HFFc6 (cell line): ENCODE results near the gene SPACA5. TPM values are rescaled to one million over a fixed set of nuclear protein-coding genes. Genes with fewer than 3 reads are reported as not detected.
A peak's percentile ranks its signal among the peaks of the same experiment; 100 is the strongest.
"Not testable (repeated sequence)": the region's sequence is repeated elsewhere in the genome, so short reads cannot be mapped to it uniquely, and the experiment has no call there.

Experiments used
- DNase-seq: peaks from one replicate; pipeline ENCODE4 v3.0.0-alpha.2; 2018
- H3K27ac Mint-ChIP-seq: 2 replicates; pipeline ENCODE4 v1.8.0; 2020; ENCODE audit warnings: mild to moderate bottlenecking, mixed read lengths
- H3K27me3 Mint-ChIP-seq: 2 replicates; pipeline ENCODE4 v1.8.0; 2021; ENCODE audit warnings: mild to moderate bottlenecking, moderate library complexity, mixed read lengths; ENCODE audit not compliant: insufficient read depth
- H3K36me3 Mint-ChIP-seq: 2 replicates; pipeline ENCODE4 v1.8.0; 2021; ENCODE audit warnings: low read depth, mixed read lengths
- H3K4me1 Mint-ChIP-seq: 2 replicates; pipeline ENCODE4 v1.8.0; 2020; ENCODE audit warnings: low read depth, mixed read lengths
- H3K4me3 Mint-ChIP-seq: 2 replicates; pipeline ENCODE4 v1.8.0; 2020; ENCODE audit warnings: mild to moderate bottlenecking, moderate library complexity, mixed read lengths
- H3K9me3 Mint-ChIP-seq: 2 replicates; pipeline ENCODE4 v1.8.0; 2020; ENCODE audit warnings: mild to moderate bottlenecking, mixed read lengths
- total RNA-seq, 6 experiments: library from RNA; stranded (reverse); fragmentation: NEBNext Ultra II Directional; extraction: Animal tissue kit (Norgen Biotek cat#: 25700); gene quantifications; 2 replicates in 1 of 6; 3 replicates in 5 of 6; pipeline ENCODE4 v1.2.3, GENCODE V29; 2021
- TF ChIP-seq, protein P1 (sequence below): fragments of 200-600 bp; sonication (generic); IDR thresholded peaks from 2 replicates; pipeline ENCODE4 v1.5.0; 2021; ENCODE audit warnings: antibody characterized with exemption, mild to moderate bottlenecking

Gene SPACA5
- total RNA-seq, 6 experiments from 2014 or later = not detected

DNA sequence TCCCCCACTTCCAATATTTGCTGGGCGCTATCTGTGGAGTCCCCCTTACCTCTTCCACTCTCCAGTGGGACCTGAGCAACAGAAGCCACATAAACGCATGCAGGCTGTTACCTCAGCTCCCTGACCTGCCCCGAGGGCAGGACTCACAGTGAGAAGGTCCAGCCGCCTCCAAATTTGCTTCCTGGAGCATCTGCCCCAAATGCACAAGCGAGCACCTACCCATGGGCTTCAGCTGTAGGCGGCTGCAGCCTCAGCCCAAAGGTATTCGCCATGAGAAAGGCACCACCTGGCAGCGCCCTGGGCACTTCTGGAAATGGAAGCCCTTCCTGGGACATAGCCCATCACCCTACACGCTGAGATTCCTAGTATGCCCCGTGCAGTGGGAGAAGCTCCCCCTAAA is 23.4 kb downstream of the SPACA5 start:
- Mint-ChIP-seq H3K27ac (no peak overlapping the region), H3K4me3 (no peak overlapping the region)
- TF ChIP-seq, protein P1, sequence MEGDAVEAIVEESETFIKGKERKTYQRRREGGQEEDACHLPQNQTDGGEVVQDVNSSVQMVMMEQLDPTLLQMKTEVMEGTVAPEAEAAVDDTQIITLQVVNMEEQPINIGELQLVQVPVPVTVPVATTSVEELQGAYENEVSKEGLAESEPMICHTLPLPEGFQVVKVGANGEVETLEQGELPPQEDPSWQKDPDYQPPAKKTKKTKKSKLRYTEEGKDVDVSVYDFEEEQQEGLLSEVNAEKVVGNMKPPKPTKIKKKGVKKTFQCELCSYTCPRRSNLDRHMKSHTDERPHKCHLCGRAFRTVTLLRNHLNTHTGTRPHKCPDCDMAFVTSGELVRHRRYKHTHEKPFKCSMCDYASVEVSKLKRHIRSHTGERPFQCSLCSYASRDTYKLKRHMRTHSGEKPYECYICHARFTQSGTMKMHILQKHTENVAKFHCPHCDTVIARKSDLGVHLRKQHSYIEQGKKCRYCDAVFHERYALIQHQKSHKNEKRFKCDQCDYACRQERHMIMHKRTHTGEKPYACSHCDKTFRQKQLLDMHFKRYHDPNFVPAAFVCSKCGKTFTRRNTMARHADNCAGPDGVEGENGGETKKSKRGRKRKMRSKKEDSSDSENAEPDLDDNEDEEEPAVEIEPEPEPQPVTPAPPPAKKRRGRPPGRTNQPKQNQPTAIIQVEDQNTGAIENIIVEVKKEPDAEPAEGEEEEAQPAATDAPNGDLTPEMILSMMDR = no peak

GRCh38 chrX:48030641-48031173 is 23.9 kb downstream of the SPACA5 start:
- not testable (repeated sequence) for H3K9me3 Mint-ChIP-seq, H3K4me3 Mint-ChIP-seq, H3K27ac Mint-ChIP-seq, H3K36me3 Mint-ChIP-seq, H3K27me3 Mint-ChIP-seq, DNase-seq, H3K4me1 Mint-ChIP-seq

More for the DNA sequence above, 23.4 kb downstream of the SPACA5 start:
- no peak for DNase-seq
- no peaks in the 10 kb centered on the region for H3K36me3 Mint-ChIP-seq
- peaks cover 6% of the 10 kb centered on the region for H3K4me1 Mint-ChIP-seq
- peaks cover 7% of the 10 kb centered on the region for H3K27me3 Mint-ChIP-seq
- H3K9me3 Mint-ChIP-seq = no peaks in the 10 kb centered on the region

- DNase-seq = no peak
- Mint-ChIP-seq H3K27me3 (peaks cover 3% of the 10 kb centered on the region), H3K36me3 (no peaks in the 10 kb centered on the region), H3K27ac (no peak overlapping the region), H3K9me3 (no peaks in the 10 kb centered on the region), H3K4me3 (no peak overlapping the region), H3K4me1 (no peaks in the 10 kb centered on the region)
- TF ChIP-seq, protein P1 = no peak
Measured at GRCh38 chrX:48035891-48036290, 29.1 kb downstream of the SPACA5 start.

DNA sequence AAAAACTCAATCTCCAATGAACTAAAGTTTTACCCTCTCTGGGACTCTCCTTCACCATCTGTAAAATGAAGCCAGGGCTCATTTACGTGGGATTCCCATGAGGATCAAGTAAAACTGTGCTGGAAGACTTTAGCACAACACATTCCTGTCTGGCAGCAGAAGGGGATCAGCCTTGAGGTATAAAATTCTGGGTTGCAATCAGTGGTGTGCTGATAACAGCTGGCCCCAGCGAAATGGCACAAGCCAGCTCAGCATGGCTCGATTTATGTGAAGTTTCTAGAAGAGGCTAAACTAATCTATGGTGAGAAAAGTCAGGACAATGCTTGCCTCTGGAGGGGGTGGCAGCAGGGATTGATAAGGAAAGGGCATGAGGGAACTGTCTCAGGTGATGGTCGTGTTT is 36.3 kb downstream of the SPACA5 start:
- Mint-ChIP-seq H3K4me3 (no peak overlapping the region), H3K4me1 (peaks cover 14% of the 10 kb centered on the region), H3K27me3 (peaks cover 5% of the 10 kb centered on the region; the same call in 1 of the 2 replicates), H3K36me3 (no peaks in the 10 kb centered on the region), H3K9me3 (no peaks in the 10 kb centered on the region), H3K27ac (no peak overlapping the region)
- TF ChIP-seq, protein P1 = no peak
- no peak for DNase-seq

DNA sequence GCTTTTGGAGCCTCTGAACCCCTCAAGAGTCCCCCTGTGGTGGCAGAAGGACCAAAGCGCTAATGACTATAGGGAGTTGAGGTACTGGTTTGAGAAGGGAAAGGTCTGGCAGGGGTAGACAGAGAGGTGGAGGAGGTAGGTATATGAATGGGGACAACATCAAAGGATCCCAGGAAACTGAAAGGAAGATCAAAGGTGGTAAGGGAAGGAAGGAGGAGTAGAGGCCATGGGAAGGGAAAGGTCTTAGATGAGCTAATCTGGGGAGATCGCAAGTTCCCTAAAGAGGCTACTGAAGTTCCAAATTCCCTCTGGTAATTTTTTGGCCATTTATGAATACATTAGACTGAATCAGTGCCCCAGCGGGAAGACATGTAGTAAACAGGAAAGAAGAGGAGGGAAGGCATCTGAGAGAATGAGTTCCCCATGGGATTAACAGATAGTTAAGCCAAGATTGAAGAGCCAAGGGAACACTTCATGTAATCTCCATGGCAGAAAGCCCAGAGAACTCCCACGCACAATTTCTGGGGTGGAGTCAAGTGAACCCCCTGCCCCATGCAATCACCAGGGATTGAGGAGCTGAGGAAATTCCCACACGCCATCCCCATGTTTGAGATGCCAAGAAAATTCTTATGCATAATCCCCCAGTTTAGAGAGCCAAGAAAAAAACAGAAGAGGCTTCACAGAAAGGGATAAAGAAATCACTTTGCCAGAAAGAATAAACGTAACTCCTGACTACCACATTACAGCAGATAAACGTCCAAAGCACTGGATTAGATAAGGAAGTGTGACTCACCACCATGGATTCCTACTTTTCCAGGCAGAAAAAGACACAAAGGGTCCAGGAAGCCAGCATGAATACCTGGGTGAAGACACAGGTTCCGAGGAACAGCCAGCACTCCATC is 38.9 kb downstream of the SPACA5 start:
- Mint-ChIP-seq H3K4me3 (peak overlapping the region; percentile 36), H3K27me3 (peaks cover 8% of the 10 kb centered on the region; the same call in 1 of the 2 replicates), H3K36me3 (no peaks in the 10 kb centered on the region), H3K4me1 (peaks cover 14% of the 10 kb centered on the region), H3K27ac (no peak overlapping the region), H3K9me3 (no peaks in the 10 kb centered on the region)
- TF ChIP-seq, protein P1 = no peak
- DNase-seq = peak; percentile 1

DNA sequence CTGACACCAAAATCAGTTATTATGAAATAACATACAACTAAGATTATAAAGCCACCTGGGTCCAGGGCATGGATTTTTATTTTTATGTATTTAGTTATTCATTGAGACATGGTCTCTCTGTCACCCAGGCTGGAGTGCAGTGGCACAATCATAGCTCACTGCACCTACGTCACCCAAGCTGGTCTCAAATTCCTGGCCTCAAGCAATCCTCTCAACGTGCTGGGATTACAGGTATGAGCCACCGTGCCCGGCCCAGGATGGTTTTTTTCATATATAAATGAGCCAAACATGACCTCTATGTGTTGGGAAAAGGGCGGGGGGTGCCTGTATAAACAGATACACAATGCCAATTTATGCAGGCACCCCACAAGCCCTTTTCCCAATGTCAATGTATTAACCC is 40.1 kb downstream of the SPACA5 start:
- H3K36me3 Mint-ChIP-seq = no peaks in the 10 kb centered on the region
- no peak for DNase-seq
- no peak overlapping the region for H3K4me3 Mint-ChIP-seq
- H3K27ac Mint-ChIP-seq = no peak overlapping the region
- no peaks in the 10 kb centered on the region for H3K9me3 Mint-ChIP-seq
- peaks cover 8% of the 10 kb centered on the region; the same call in 1 of the 2 replicates for H3K27me3 Mint-ChIP-seq
- peaks cover 14% of the 10 kb centered on the region for H3K4me1 Mint-ChIP-seq
- TF ChIP-seq, protein P1 = no peak
